ENCODE data around the gene IKBKE.

The IKBKE gene

DNA sequence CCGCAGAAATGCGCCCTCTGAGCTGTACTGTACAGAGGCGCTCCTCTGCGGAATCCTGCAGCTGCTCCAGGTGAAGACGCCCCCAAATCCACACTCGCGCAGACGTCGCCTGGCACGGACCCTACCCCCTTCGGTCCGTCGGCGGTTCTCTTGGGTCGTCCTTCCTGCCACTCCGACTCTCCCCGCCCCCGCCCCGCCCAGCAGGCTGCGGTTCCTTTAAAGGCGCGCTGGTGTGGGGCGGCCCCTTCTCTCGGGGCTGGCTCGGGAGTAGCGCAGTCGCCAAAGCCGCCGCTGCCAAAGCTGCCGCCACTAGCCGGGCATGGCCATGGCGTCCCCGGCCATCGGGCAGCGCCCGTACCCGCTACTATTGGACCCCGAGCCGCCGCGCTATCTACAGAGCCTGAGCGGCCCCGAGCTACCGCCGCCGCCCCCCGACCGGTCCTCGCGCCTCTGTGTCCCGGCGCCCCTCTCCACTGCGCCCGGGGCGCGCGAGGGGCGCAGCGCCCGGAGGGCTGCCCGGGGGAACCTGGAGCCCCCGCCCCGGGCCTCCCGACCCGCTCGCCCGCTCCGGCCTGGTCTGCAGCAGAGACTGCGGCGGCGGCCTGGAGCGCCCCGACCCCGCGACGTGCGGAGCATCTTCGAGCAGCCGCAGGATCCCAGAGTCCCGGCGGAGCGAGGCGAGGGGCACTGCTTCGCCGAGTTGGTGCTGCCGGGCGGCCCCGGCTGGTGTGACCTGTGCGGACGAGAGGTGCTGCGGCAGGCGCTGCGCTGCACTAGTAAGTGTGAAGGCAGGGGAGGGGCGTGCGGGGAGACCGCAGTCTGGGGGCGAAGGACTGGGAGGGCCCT, 37.2 kb downstream of the IKBKE start, which contains the start of gene RASSF5:
Gene RASSF5 (plus strand): TSS at position 248 of the 846 bp plus-strand sequence. CDS start 72 bp downstream, at position 320.
- peak within 1 kb of the TSS; percentile 80 for H3K4me2 ChIP-seq (ENCODE audit: low read length)
- H4K20me1 ChIP-seq (ENCODE audit: insufficient read depth, low read length): no peaks in the 10 kb centered on the region
- peaks cover 30% of the 10 kb centered on the region for H3K27me3 ChIP-seq (ENCODE audit: low read depth, low read length)
- no peaks in the 10 kb centered on the region for H3K36me3 ChIP-seq (replicated peaks; ENCODE audit: low read depth, low read length)
- H3K27ac ChIP-seq (ENCODE audit: low read length): no peak within 1 kb of the TSS
- no peak for TF ChIP-seq EZH2phosphoT487 (IDR thresholded peaks at IDR 0.05; ENCODE audit: low read depth)
- TF ChIP-seq, protein P1, sequence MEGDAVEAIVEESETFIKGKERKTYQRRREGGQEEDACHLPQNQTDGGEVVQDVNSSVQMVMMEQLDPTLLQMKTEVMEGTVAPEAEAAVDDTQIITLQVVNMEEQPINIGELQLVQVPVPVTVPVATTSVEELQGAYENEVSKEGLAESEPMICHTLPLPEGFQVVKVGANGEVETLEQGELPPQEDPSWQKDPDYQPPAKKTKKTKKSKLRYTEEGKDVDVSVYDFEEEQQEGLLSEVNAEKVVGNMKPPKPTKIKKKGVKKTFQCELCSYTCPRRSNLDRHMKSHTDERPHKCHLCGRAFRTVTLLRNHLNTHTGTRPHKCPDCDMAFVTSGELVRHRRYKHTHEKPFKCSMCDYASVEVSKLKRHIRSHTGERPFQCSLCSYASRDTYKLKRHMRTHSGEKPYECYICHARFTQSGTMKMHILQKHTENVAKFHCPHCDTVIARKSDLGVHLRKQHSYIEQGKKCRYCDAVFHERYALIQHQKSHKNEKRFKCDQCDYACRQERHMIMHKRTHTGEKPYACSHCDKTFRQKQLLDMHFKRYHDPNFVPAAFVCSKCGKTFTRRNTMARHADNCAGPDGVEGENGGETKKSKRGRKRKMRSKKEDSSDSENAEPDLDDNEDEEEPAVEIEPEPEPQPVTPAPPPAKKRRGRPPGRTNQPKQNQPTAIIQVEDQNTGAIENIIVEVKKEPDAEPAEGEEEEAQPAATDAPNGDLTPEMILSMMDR (IDR thresholded peaks at IDR 0.05; ENCODE audit: low read depth, low read length): no peak
- no peaks in the 10 kb centered on the region for H3K9me3 ChIP-seq (ENCODE audit: insufficient read depth, low read length)
- peaks cover 15% of the 10 kb centered on the region for H3K4me1 ChIP-seq (ENCODE audit: low read length)
- H2AFZ ChIP-seq (ENCODE audit: low read depth, low read length): peak within 1 kb of the TSS; percentile 53
- peak within 1 kb of the TSS; percentile 78 for H3K4me3 ChIP-seq (ENCODE audit: low read length)
- H3K9ac ChIP-seq (ENCODE audit: low read length): peak within 1 kb of the TSS; percentile 62
- H3K79me2 ChIP-seq (ENCODE audit: low read length): no peaks in the 10 kb centered on the region

DNA sequence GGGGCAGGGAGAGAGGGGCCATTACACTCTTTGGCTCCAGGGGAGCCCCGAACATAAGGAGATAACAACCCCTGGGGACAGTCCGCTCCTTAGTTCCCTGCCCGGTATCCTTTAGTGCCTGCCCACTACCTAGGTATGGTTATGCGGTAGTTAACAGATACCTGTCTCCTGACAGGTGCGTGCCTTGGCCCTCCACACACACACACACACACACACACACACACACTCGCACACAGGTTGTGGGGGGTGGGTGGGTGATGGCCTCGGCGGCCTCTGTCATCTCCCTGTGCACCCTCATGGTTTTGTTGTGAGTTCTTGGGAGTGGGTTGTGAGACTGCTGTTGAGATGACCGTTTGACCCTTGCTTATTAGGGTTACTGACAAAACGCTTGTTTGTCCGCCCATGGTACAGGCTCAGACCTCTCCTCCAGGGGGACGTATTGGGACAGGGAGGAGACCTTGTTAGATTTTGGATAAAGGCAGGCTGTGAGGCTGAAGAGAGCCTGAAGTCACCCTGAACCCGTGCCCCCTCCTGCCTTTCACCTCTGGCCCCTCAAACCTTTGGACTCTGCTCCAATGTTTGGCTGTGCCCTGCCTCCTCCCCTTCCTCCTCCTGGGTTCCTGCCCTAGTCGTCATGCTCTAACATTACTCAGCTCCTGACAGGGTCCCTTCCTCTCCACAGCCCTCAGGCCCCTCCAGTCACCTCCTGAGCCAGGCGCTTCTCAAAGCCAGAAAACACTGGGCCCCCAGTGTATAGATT, 38.0 kb downstream of the IKBKE start:
- Histone ChIP-seq H3K4me2 (ENCODE audit: low read length) (0 out of 2 replicates have a peak overlapping the region, but pooled peaks have one; percentile 80), H3K9me3 (ENCODE audit: insufficient read depth, low read length) (no peaks in the 10 kb centered on the region), H3K79me2 (ENCODE audit: low read length) (no peaks in the 10 kb centered on the region), H3K9ac (ENCODE audit: low read length) (no peak overlapping the region), H3K27me3 (ENCODE audit: low read depth, low read length) (peaks cover 28% of the 10 kb centered on the region), H3K27ac (ENCODE audit: low read length) (no peak overlapping the region), H2AFZ (ENCODE audit: low read depth, low read length) (no peak overlapping the region), H4K20me1 (ENCODE audit: insufficient read depth, low read length) (no peaks in the 10 kb centered on the region), H3K36me3 (replicated peaks; ENCODE audit: low read depth, low read length) (no peaks in the 10 kb centered on the region), H3K4me3 (ENCODE audit: low read length) (peak overlapping the region; percentile 78; the same call in 1 of the 2 replicates), H3K4me1 (ENCODE audit: low read length) (peaks cover 15% of the 10 kb centered on the region)
- TF ChIP-seq, protein P1 (IDR thresholded peaks at IDR 0.05; ENCODE audit: low read depth, low read length): no peak
- no peak for TF ChIP-seq EZH2phosphoT487 (IDR thresholded peaks at IDR 0.05; ENCODE audit: low read depth)

DNA sequence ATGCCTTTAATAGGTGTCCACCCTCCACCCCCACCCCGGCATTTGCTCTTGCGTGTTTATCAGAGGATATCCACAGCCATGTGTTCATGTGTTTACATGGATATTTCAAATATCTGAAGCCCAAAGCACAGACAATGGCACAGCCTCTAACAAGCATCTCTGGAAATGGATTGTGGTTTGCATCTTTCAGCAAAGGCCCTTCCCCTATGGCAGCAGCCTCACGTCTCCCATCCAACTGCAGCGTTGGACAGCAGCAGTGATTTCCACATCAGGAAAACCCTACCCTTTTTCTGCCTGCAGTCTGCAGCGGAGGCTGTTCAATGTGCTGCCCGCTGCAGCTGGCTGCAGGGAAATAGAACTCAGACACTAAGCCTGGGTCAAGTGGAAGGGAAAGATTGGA, 38.7 kb downstream of the IKBKE start:
- no peak overlapping the region for H3K4me2 ChIP-seq (ENCODE audit: low read length)
- peaks cover 11% of the 10 kb centered on the region for H3K4me1 ChIP-seq (ENCODE audit: low read length)
- H3K36me3 ChIP-seq (replicated peaks; ENCODE audit: low read depth, low read length): no peaks in the 10 kb centered on the region
- H3K9me3 ChIP-seq (ENCODE audit: insufficient read depth, low read length): no peaks in the 10 kb centered on the region
- no peak overlapping the region for H3K9ac ChIP-seq (ENCODE audit: low read length)
- TF ChIP-seq, protein P1 (IDR thresholded peaks at IDR 0.05; ENCODE audit: low read depth, low read length): no peak
- TF ChIP-seq EZH2phosphoT487 (IDR thresholded peaks at IDR 0.05; ENCODE audit: low read depth): no peak
- H3K27me3 ChIP-seq (ENCODE audit: low read depth, low read length): peaks cover 26% of the 10 kb centered on the region
- H4K20me1 ChIP-seq (ENCODE audit: insufficient read depth, low read length): no peaks in the 10 kb centered on the region
- no peak overlapping the region for H2AFZ ChIP-seq (ENCODE audit: low read depth, low read length)
- H3K79me2 ChIP-seq (ENCODE audit: low read length): no peaks in the 10 kb centered on the region
- no peak overlapping the region for H3K4me3 ChIP-seq (ENCODE audit: low read length)
- no peak overlapping the region for H3K27ac ChIP-seq (ENCODE audit: low read length)
